WTC11 (cell line): ENCODE results near the gene PDS5A.

Source experiments
- CBFB ChIP-seq: sonication (generic); formaldehyde crosslinking; IDR thresholded peaks from 2 replicates; pipeline ENCODE4 v1.8.1; 2022; ENCODE audit warnings: mild to moderate bottlenecking, low read depth, missing genetic modification reagents
- CTCF ChIP-seq: fragments of 200-600 bp; IDR thresholded peaks from 2 replicates; pipeline ENCODE4 v1.8.0; 2022; ENCODE audit warnings: antibody characterized with exemption
- E2F4 ChIP-seq: sonication (generic); formaldehyde crosslinking; IDR thresholded peaks from 2 replicates; pipeline ENCODE4 v1.8.1; 2022; ENCODE audit warnings: low read depth, mild to moderate bottlenecking, moderate library complexity, missing genetic modification reagents, borderline replicate concordance
- FOXP1 ChIP-seq: sonication (generic); formaldehyde crosslinking; IDR thresholded peaks from 2 replicates; pipeline ENCODE4 v1.8.0; 2022; ENCODE audit warnings: missing genetic modification reagents, mild to moderate bottlenecking, moderate library complexity, borderline replicate concordance
- NFYB ChIP-seq: sonication (generic); formaldehyde crosslinking; conservative IDR thresholded peaks from 2 replicates; pipeline ENCODE4 v1.8.0; 2022; ENCODE audit warnings: low read depth, missing genetic modification reagents
- PREB ChIP-seq: sonication (generic); formaldehyde crosslinking; IDR thresholded peaks from 2 replicates; pipeline ENCODE4 v1.8.1; 2022; ENCODE audit warnings: mild to moderate bottlenecking, missing genetic modification reagents, moderate library complexity, borderline replicate concordance
- SP1 ChIP-seq: sonication (generic); formaldehyde crosslinking; conservative IDR thresholded peaks from 2 replicates; pipeline ENCODE4 v1.8.1; 2022; ENCODE audit warnings: missing genetic modification reagents
- ZNF232 ChIP-seq: sonication (generic); formaldehyde crosslinking; IDR thresholded peaks from 2 replicates; pipeline ENCODE4 v1.8.0; 2022; ENCODE audit warnings: mild to moderate bottlenecking, missing genetic modification reagents
- ZNF263 ChIP-seq: sonication (generic); formaldehyde crosslinking; IDR thresholded peaks from 2 replicates; pipeline ENCODE4 v1.8.1; 2022; ENCODE audit warnings: low read depth, mild to moderate bottlenecking, moderate library complexity, missing genetic modification reagents

DNA sequence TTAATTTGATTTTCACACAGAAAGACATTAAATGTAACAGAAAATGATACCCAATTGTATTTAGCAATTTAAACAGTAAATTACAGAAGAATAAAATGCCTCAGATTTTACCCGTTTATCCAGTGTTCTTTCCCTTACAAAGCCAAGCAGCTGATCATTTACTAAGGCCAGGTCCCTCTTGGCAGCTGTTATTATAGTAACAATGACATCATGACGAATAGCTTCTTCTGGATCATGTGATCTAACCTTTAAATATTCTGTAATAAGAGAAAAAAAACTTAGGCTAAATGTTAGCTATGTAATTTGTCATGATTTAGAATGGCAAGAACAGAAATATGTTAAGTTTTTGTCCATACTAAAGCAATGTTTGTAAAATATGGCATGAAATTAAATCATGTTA lies 69.4 kb downstream of the PDS5A start:
- no peak for TF ChIP-seq CBFB (CRISPR knock-in tag)
- TF ChIP-seq SP1 (CRISPR knock-in tag), result no peak
- no peak for TF ChIP-seq CTCF
- no peak for TF ChIP-seq ZNF263 (CRISPR knock-in tag)
- TF ChIP-seq E2F4 (CRISPR knock-in tag), result no peak
- no peak for TF ChIP-seq FOXP1 (CRISPR knock-in tag)
- TF ChIP-seq NFYB, result no peak
- no peak for TF ChIP-seq ZNF232 (CRISPR knock-in tag)
- no peak for TF ChIP-seq PREB (CRISPR knock-in tag)
